Endothelial cell of umbilical vein (primary cell): ENCODE data around the gene CCL1. TPM values are rescaled to one million over a fixed set of nuclear protein-coding genes. Genes with fewer than 3 reads are reported as not detected.

Experiments
- BruUV-seq: library from RNA; stranded (reverse); fragments of 400-500 nt; replicated peaks from 2 replicates; lab custom pipeline; 2021; lab: Mats Ljungman, UMichigan
- CTCF ChIA-PET: fragments of 300-600, 350-600 bp; sonication (Branson Sonifier 250); formaldehyde crosslinking; loops from one replicate; lab custom pipeline; 2021; ENCODE audit warnings: antibody characterized with exemption, inconsistent platforms; lab: Charles Lee
- POLR2A ChIA-PET: fragments of 300-600, 350-600 bp; sonication (Branson Sonifier 250); formaldehyde crosslinking; loops from one replicate; lab custom pipeline; 2021; ENCODE audit warnings: antibody characterized with exemption, inconsistent platforms; lab: Charles Lee
- DNase-seq: peaks from one replicate; pipeline ENCODE4 v3.0.0-alpha.2; 2011; ENCODE audit warnings: low read depth, low spot score
- FAIRE-seq: peaks from 2 replicates; lab custom pipeline; 2011; peaks lifted over from hg19 to GRCh38; lab: Jason Lieb, UNC
- H2AFZ ChIP-seq: 2 replicates; pipeline ENCODE4 v1.6.0; 2012; ENCODE audit warnings: low read depth, low read length, control low read depth, inconsistent platforms
- H3K27ac ChIP-seq: 2 replicates; pipeline ENCODE4 v1.5.1; 2011; ENCODE audit warnings: low read depth, mild to moderate bottlenecking, control low read depth, low read length, moderate library complexity; ENCODE audit not compliant: insufficient read depth
- H3K27me3 ChIP-seq, 2 experiments: 2 replicates each; pipeline versions ENCODE4 v1.6.0 to v1.6.1; 2011; ENCODE audit warnings: low read length in 2 of 2, mixed read lengths in 1 of 2; ENCODE audit not compliant: control insufficient read depth in 2 of 2, insufficient read depth in 2 of 2
- H3K36me3 ChIP-seq, 2 experiments: 2 replicates in 1 of 2; 3 replicates in 1 of 2; pipeline ENCODE4 v1.5.1; 2011; ENCODE audit warnings: low read length in 2 of 2, mild to moderate bottlenecking in 1 of 2, moderate library complexity in 1 of 2; ENCODE audit not compliant: control insufficient read depth in 2 of 2, insufficient read depth in 2 of 2; ENCODE audit errors: extremely low read depth in 1 of 2
- H3K4me1 ChIP-seq: 3 replicates; pipeline ENCODE4 v1.5.1; 2011; ENCODE audit warnings: mild to moderate bottlenecking, low read length; ENCODE audit not compliant: control insufficient read depth, insufficient read depth; ENCODE audit errors: extremely low read depth
- H3K4me2 ChIP-seq: 2 replicates; pipeline ENCODE4 v1.6.1; 2011; ENCODE audit warnings: low read length, control low read depth, mixed read lengths; ENCODE audit not compliant: insufficient read depth
- H3K4me3 ChIP-seq, 3 experiments: fragments of 200-600 bp in 1 of 3; sonication (generic), shearing (Covaris generic) in 1 of 3; replicated peaks in 1 of 3; 2 replicates each; pipeline ENCODE4 v1.5.1; 2011 to 2016; ENCODE audit warnings: control low read depth in 3 of 3, low read length in 3 of 3, mild to moderate bottlenecking in 2 of 3, inconsistent platforms in 1 of 3, low read depth in 1 of 3, moderate library complexity in 1 of 3; ENCODE audit not compliant: insufficient read depth in 1 of 3
- H3K79me2 ChIP-seq: 2 replicates; pipeline ENCODE4 v1.6.0; 2012; ENCODE audit warnings: low read length, inconsistent platforms; ENCODE audit not compliant: control insufficient read depth, insufficient read depth
- H3K9ac ChIP-seq: replicated peaks from 2 replicates; pipeline ENCODE3; 2011; ENCODE audit warnings: low read length, control low read depth; ENCODE audit not compliant: insufficient read depth; ENCODE audit errors: extremely low read depth
- H3K9me1 ChIP-seq: replicated peaks from 3 replicates; pipeline ENCODE4 v1.6.0; 2011; ENCODE audit warnings: mild to moderate bottlenecking, low read length; ENCODE audit not compliant: control insufficient read depth, insufficient read depth; ENCODE audit errors: extremely low read depth
- H3K9me3 ChIP-seq: replicated peaks from 2 replicates; pipeline ENCODE4 v1.5.1; 2012; ENCODE audit warnings: low read length, inconsistent platforms; ENCODE audit not compliant: control insufficient read depth, insufficient read depth
- H4K20me1 ChIP-seq: replicated peaks from 2 replicates; pipeline ENCODE3; 2011; ENCODE audit warnings: mild to moderate bottlenecking, low read length; ENCODE audit not compliant: control insufficient read depth, insufficient read depth; ENCODE audit errors: extremely low read depth
- FOS ChIP-seq: IDR thresholded peaks from 2 replicates; pipeline ENCODE4 v1.6.1; 2011; ENCODE audit warnings: mild to moderate bottlenecking, low read length, moderate library complexity, borderline replicate concordance; ENCODE audit not compliant: insufficient read depth
- GATA2 ChIP-seq: IDR thresholded peaks from 2 replicates; pipeline ENCODE4 v1.7.0; 2011; ENCODE audit warnings: low read depth, mild to moderate bottlenecking, moderate library complexity, mixed read lengths, low read length; ENCODE audit not compliant: insufficient read length, insufficient read depth
- JUN ChIP-seq: IDR thresholded peaks from 2 replicates; pipeline ENCODE4 v1.6.1; 2011; ENCODE audit warnings: borderline replicate concordance, low read depth; ENCODE audit not compliant: insufficient read length, insufficient read depth
- MYC ChIP-seq: IDR thresholded peaks from one replicate; pipeline ENCODE4 v1.6.1; 2011; ENCODE audit warnings: mild to moderate bottlenecking, low read depth, low read length
- POLR2A ChIP-seq: IDR thresholded peaks from 2 replicates; pipeline ENCODE4 v1.6.1; 2012; ENCODE audit warnings: low read depth, mild to moderate bottlenecking, control low read depth, low read length
- POLR2AphosphoS5 ChIP-seq: IDR thresholded peaks from 2 replicates; pipeline ENCODE4 v1.6.1; 2012; ENCODE audit warnings: low read depth, mild to moderate bottlenecking, control low read depth, low read length, moderate library complexity; ENCODE audit not compliant: insufficient read depth
- dilution Hi-C: fragments of 300-500 bp; cut with MboI; formaldehyde crosslinking; loops from one replicate; pipeline ENCODE4 v1.15.0; 2019; ENCODE audit warnings: low sequenced_read_pairs; ENCODE audit not compliant: extremely low pct_ligation_motif_present
- intact Hi-C: fragments of 100-400 bp; cut with micrococcal nuclease; formaldehyde crosslinking; loops from one replicate; pipeline ENCODE4 v1.10.0; 2022
- polyA plus RNA-seq, 4 experiments: library from polyadenylated mRNA; depleted of rRNA in 3 of 4; stranded (reverse) in 3 of 4; unstranded in 1 of 4; fragments of >200 nt; gene quantifications; 2 replicates each; pipeline versions ENCODE4 v1.2.1 to v1.2.3, GENCODE V29; 2011 to 2012; ENCODE audit warnings: missing spikeins in 1 of 4
- total RNA-seq: library from RNA; stranded (reverse); gene quantifications from 2 replicates; pipeline ENCODE4 v1.2.3, GENCODE V29; 2021
- TF ChIP-seq, protein P1 (sequence below), 2 donors: IDR thresholded peaks; 1 replicate in 1 of 2; 2 replicates in 1 of 2; pipeline ENCODE4 v1.5.1; 2011; ENCODE audit warnings: low read length in 2 of 2, mild to moderate bottlenecking in 2 of 2, moderate library complexity in 2 of 2, control low read depth in 1 of 2, inconsistent platforms in 1 of 2, low read depth in 1 of 2; ENCODE audit not compliant: insufficient read depth in 1 of 2; ENCODE audit errors: extremely low read depth in 1 of 2

The CCL1 gene
- total and polyA plus RNA-seq, 2 donors (not counting 3 experiments of a cell fraction or from before 2014, with no cell fraction given): not detected

DNA sequence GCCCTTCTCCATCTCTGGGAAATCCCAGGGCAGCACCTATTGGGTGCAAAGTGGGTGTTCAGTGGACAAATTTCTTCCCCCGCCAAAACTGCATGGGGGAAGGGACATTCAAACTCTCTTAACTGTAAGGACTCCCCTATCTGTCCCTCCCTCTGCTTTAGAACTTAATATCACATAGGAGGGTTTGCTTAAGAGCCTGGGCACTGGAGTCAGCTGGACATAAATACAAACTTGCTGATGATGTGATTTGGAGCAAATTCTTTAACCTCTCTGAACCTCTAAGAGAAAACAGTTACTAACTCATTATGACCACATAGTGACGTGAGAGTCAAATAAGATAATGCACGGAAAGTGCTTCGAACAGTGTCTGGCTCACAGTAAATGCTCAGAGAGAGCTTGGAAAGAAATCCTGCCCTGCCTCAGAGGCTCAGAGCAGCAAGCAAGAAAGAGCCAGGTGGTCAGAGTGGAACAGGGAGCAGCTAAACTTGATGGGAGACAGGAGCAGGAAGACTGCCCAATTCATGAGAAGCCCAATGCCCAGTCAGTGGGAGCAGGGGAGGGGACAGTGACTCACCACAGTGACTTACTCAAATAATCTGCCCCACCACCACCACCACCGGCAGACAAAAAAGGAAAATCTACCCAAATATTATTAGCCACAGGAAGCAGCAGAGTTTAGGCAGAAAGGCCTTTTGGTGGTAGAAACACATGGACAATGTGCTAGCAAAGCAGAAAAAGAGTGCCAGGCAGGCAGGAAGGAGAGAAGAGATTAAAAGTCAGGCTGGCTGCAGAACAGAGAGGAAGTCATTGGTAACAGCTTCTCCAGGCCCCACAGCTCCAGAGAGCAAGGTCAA lies 23.9 kb upstream of the CCL1 start:
- H3K9me1 ChIP-seq: no peaks in the 10 kb centered on the region
- H3K36me3 ChIP-seq: no peaks in the 10 kb centered on the region
- intact Hi-C loops: loop anchor here (2.0 to 5.0 kb wide), 2 partner anchors 26 to 1240 kb away; no protein-coding TSS in a partner anchor
- BruUV-seq: no TSS peak
- TF ChIP-seq JUN (peak; percentile 25), POLR2A (no peak), MYC (no peak), FOS (peak; percentile 53)
- H3K27ac ChIP-seq: peak overlapping the region; percentile 72
- peak overlapping the region; percentile 10 for H3K9ac ChIP-seq
- H2AFZ ChIP-seq: peak overlapping the region; percentile 91
- peaks cover 0 to 4% of the 10 kb centered on the region in 2 experiments for H3K27me3 ChIP-seq
- DNase-seq (peak; percentile 53), FAIRE-seq (peak; percentile 64)
- peak overlapping the region; percentile 39 for H3K4me2 ChIP-seq
- no peak overlapping the region for H3K4me3 ChIP-seq
- POLR2A ChIA-PET: no interaction called here
- H3K9me3 ChIP-seq: no peaks in the 10 kb centered on the region
- H4K20me1 ChIP-seq: no peaks in the 10 kb centered on the region
- H3K79me2 ChIP-seq: no peaks in the 10 kb centered on the region
- H3K4me1 ChIP-seq: peaks cover 46% of the 10 kb centered on the region
- CTCF ChIA-PET: interaction anchor here (1.5 to 4.3 kb wide), 4 partner anchors 11 to 216 kb away, joined by 5 to 17 read pairs (median 14); no protein-coding TSS in a partner anchor
- dilution Hi-C loops: no loop called here

DNA sequence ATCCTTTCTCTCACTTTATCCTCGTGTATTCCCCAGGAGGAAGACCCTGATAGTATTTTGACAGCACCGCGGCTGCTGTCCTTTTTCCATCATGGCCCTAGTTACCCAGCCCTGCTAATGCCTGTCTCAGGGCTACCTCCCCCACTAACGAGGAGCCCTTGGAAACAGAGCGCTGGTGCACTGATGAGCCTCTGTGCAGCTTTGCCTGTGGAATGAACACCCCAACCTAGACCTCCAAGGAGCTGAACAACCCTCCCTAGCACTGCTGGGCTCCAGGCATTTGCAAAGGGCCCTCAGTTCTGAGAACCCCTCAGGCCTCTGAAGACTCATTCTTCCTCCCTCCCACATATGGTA lies 23.3 kb upstream of the CCL1 start:
- intact Hi-C loops: loop anchor here (2.0 to 5.0 kb wide), 2 partner anchors 26 to 1241 kb away; no protein-coding TSS in a partner anchor
- POLR2A ChIA-PET: no interaction called here

More for the DNA sequence above, 23.3 kb upstream of the CCL1 start:
- Histone ChIP-seq H3K36me3 (no peaks in the 10 kb centered on the region), H3K9me3 (no peaks in the 10 kb centered on the region), H3K4me3 (no peak overlapping the region), H3K27me3 (peaks cover 0 to under 1% of the 10 kb centered on the region in 2 experiments), H3K9ac (no peak overlapping the region), H3K9me1 (no peaks in the 10 kb centered on the region), H4K20me1 (no peaks in the 10 kb centered on the region), H2AFZ (no peak overlapping the region), H3K27ac (peak overlapping the region; percentile 72), H3K4me1 (peaks cover 47% of the 10 kb centered on the region), H3K4me2 (no peak overlapping the region), H3K79me2 (no peaks in the 10 kb centered on the region)
- dilution Hi-C loops: no loop called here
- FAIRE-seq (no peak), DNase-seq (no peak)
- CTCF ChIA-PET: interaction anchor here (1.8 to 4.9 kb wide), 4 partner anchors 12 to 34 kb away, joined by 12 to 28 read pairs (median 16); no protein-coding TSS in a partner anchor
- BruUV-seq: no TSS peak
- TF ChIP-seq POLR2AphosphoS5 (no peak), JUN (no peak), GATA2 (no peak), POLR2A (no peak)
- TF ChIP-seq, protein P1, sequence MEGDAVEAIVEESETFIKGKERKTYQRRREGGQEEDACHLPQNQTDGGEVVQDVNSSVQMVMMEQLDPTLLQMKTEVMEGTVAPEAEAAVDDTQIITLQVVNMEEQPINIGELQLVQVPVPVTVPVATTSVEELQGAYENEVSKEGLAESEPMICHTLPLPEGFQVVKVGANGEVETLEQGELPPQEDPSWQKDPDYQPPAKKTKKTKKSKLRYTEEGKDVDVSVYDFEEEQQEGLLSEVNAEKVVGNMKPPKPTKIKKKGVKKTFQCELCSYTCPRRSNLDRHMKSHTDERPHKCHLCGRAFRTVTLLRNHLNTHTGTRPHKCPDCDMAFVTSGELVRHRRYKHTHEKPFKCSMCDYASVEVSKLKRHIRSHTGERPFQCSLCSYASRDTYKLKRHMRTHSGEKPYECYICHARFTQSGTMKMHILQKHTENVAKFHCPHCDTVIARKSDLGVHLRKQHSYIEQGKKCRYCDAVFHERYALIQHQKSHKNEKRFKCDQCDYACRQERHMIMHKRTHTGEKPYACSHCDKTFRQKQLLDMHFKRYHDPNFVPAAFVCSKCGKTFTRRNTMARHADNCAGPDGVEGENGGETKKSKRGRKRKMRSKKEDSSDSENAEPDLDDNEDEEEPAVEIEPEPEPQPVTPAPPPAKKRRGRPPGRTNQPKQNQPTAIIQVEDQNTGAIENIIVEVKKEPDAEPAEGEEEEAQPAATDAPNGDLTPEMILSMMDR (IDR thresholded peaks at IDR 0.05; ENCODE audit: extremely low read depth in 1 of 2, insufficient read depth in 1 of 2, low read depth in 1 of 2, low read length in 2 of 2): no peak
